GM10248 (cell line): ENCODE data around the gene SVIL.

ENCODE experiments used
- CTCF ChIA-PET: fragments of 300-600 bp; sonication (Branson Sonifier 250); formaldehyde crosslinking; extraction: SDS; loops from one replicate; lab custom pipeline; 2021; ENCODE audit warnings: antibody characterized with exemption; lab: Yijun Ruan, JAX
- POLR2A ChIA-PET: fragments of 350-650 bp; sonication (Branson Sonifier 250); formaldehyde crosslinking; extraction: SDS; loops from one replicate; lab custom pipeline; 2020; ENCODE audit warnings: antibody characterized with exemption; lab: Yijun Ruan, JAX
- DNase-seq: peaks from one replicate; pipeline ENCODE4 v3.0.0; 2012; ENCODE audit errors: extremely low spot score
- TF ChIP-seq, protein P1 (sequence below): IDR thresholded peaks from 2 replicates; pipeline ENCODE4 v1.5.1; 2012; ENCODE audit warnings: mild to moderate bottlenecking, low read depth; ENCODE audit errors: extremely low read depth, missing control alignments, control extremely low read depth

Gene SVIL

GRCh38 chr10:29650552-29650944 is 15.8 kb upstream of the SVIL start:
- TF ChIP-seq, protein P1, sequence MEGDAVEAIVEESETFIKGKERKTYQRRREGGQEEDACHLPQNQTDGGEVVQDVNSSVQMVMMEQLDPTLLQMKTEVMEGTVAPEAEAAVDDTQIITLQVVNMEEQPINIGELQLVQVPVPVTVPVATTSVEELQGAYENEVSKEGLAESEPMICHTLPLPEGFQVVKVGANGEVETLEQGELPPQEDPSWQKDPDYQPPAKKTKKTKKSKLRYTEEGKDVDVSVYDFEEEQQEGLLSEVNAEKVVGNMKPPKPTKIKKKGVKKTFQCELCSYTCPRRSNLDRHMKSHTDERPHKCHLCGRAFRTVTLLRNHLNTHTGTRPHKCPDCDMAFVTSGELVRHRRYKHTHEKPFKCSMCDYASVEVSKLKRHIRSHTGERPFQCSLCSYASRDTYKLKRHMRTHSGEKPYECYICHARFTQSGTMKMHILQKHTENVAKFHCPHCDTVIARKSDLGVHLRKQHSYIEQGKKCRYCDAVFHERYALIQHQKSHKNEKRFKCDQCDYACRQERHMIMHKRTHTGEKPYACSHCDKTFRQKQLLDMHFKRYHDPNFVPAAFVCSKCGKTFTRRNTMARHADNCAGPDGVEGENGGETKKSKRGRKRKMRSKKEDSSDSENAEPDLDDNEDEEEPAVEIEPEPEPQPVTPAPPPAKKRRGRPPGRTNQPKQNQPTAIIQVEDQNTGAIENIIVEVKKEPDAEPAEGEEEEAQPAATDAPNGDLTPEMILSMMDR: no peak
- ChIA-PET CTCF (no interaction called here), POLR2A (no interaction called here)
- no peak for DNase-seq

GRCh38 chr10:29649561-29650551 is 15.1 kb upstream of the SVIL start:
- DNase-seq: no peak
- TF ChIP-seq, protein P1: no peak
- ChIA-PET CTCF (no interaction called here), POLR2A (no interaction called here)

- POLR2A ChIA-PET: no interaction called here
- TF ChIP-seq, protein P1: no peak
- DNase-seq: no peak
- CTCF ChIA-PET: no interaction called here
These were observed 14.2 kb upstream of the SVIL start for GRCh38 chr10:29648983-29649268.

DNA sequence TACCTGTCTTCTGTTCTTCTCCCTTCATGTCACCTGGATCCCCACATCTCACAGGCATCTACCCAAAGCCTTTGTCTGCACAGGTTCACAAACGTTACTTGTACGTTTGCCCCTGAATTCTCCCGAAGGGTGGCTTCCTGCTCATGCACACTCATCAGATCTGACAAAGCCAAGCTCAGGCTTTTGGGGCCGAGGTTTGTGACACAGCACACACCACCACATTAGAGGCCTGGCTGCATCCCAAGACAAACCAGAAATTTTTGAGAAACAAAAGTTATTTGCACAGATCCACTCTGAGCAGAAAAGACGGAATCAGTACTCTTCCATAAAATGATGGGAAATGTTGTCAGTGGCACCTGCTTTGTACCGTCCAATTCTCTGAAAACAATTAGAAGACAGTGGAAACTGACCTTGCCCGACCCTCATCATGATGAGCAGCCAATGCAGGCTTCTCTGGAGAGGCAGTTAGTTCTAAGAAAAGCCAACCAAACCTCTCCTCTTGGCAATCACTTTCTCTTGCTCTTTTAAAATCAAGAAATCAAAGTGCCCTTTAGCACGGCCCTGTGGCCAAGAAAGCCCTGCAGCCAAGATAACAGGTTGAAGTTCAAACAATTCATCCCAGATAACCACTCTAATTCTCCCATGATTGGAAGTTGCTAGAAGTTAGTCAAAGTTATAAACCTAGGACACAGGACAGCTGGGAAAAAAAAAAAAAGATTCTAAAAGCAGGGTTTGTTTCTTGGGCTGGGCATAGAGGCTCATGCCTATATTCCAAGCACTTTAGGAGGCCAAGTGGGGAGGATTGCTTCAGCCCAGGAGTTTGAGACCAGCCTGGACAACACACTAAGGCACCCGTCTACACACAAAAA is 13.6 kb upstream of the SVIL start:
- TF ChIP-seq, protein P1: no peak
- ChIA-PET CTCF (no interaction called here), POLR2A (no interaction called here)
- no peak for DNase-seq

- TF ChIP-seq, protein P1: no peak
- DNase-seq: no peak
- ChIA-PET POLR2A (no interaction called here), CTCF (no interaction called here)
These were observed 12.7 kb upstream of the SVIL start for GRCh38 chr10:29647478-29647877.

DNA sequence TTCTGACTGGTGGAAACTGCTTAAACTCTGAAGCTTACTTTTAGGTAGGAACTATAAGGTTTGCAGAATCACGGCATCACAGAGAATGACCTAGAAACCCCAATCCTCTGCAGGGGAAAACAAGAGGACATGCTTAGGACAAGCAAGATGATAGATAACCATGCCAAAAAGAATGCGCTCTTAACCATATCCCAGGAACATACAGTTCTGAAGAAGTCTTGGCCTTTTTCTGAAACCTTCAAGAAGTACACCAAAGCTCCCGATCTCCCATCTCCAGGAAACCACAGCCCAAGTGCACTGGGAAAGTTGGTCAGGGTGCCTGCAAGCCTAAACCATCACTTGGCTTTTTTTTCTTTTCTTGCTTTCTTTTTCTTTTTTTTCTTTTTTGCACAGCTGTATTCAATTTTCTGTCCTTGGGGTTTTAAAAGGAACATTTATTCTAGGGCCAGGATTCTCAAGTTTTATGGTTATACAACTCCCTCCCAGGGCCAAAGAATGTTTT is 12.2 kb upstream of the SVIL start:
- TF ChIP-seq, protein P1: no peak
- no peak for DNase-seq
- CTCF ChIA-PET: interaction anchor here (1.2 kb wide), 1 partner anchor 11 kb away, joined by 3 read pairs; no protein-coding TSS in a partner anchor
- POLR2A ChIA-PET: no interaction called here
